ENCODE measurements around the gene KCTD14.

GRCh38 chr11:78030429-78031325, 7.6 kb upstream of the KCTD14 start:
- TF ChIP-seq CTCF (IDR thresholded peaks at IDR 0.05) (no peak), ZFX (IDR thresholded peaks at IDR 0.05; ENCODE audit: borderline replicate concordance) (no peak)

Measured in 22Rv1 (cell line).